ENCODE measurements around the gene MPDU1. TPM values are rescaled to one million over a fixed set of nuclear protein-coding genes. Genes with fewer than 3 reads are reported as not detected.

Gene MPDU1
- total and polyA plus RNA-seq, 2 of the 13 experiments (the other 11 are each of a cell fraction or from before 2014, with no cell fraction given) = 112 to 167 TPM

DNA sequence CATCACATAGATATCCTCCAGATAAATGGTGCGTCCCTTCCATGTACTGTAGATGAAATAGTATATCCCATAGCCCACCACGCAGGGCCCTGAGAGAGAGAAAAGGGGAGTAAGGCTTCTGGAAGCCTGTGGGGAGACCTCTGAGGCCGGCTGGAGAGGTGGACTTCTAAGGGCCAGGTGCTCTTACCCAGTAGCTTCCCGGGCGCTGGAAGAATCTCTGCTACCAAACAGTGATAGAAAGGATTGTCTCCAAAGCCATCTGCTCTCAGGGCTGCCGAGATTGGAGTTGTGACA lies 43.3 kb downstream of the MPDU1 start:
- 10% methylated on average over 6 of the region's 6 CpGs for WGBS (ENCODE audit: low lambda C conversion rate)
- in situ Hi-C loops (cut with HindIII; ENCODE audit: extremely low pct_ligation_motif_present, low pct_unique_long_range_greater_than_20kb) = no loop called here
- Histone ChIP-seq H3K27ac (ENCODE audit: extremely low read length, insufficient read depth, low read length) (peak overlapping the region; percentile 96), H2AFZ (ENCODE audit: low read length) (no peak overlapping the region), H3K36me3 (replicated peaks in 1 of 2; ENCODE audit: control insufficient read depth in 1 of 2, insufficient read depth in 2 of 2, low read length in 2 of 2) (no peaks in the 10 kb centered on the region), H3K79me2 (ENCODE audit: insufficient read depth, low read length) (peaks cover 15% of the 10 kb centered on the region), H3K9me3 (ENCODE audit: low read length) (no peaks in the 10 kb centered on the region), H3K4me2 (ENCODE audit: low read depth, low read length) (peak overlapping the region; percentile 90), H3K4me1 (ENCODE audit: insufficient read depth, low read length) (peaks cover 67% of the 10 kb centered on the region), H4K20me1 (ENCODE audit: insufficient read depth, low read length) (no peaks in the 10 kb centered on the region), H3K9ac (ENCODE audit: insufficient read depth, low read depth, low read length) (peak overlapping the region; percentile 92), H3K4me3 (replicated peaks in 1 of 3; ENCODE audit: insufficient read depth in 1 of 3, low read depth in 2 of 3, low read length in 3 of 3) (peak overlapping the region; percentile 82 to 92 (median 89)), H3K27me3 (ENCODE audit: control insufficient read depth in 1 of 2, insufficient read depth in 2 of 2, low read length in 2 of 2) (no peaks in the 10 kb centered on the region; a peak in 1 of 5 replicates)
- no peak for FAIRE-seq
- no peak for DNase-seq (ENCODE audit: low spot score)
- 0 out of 2 replicates have a peak, but pooled peaks have one; percentile 3 for TF ChIP-seq ARNT2 (CRISPR knock-in tag; IDR thresholded peaks at IDR 0.05; ENCODE audit: low read depth)
- TF ChIP-seq, protein P1, sequence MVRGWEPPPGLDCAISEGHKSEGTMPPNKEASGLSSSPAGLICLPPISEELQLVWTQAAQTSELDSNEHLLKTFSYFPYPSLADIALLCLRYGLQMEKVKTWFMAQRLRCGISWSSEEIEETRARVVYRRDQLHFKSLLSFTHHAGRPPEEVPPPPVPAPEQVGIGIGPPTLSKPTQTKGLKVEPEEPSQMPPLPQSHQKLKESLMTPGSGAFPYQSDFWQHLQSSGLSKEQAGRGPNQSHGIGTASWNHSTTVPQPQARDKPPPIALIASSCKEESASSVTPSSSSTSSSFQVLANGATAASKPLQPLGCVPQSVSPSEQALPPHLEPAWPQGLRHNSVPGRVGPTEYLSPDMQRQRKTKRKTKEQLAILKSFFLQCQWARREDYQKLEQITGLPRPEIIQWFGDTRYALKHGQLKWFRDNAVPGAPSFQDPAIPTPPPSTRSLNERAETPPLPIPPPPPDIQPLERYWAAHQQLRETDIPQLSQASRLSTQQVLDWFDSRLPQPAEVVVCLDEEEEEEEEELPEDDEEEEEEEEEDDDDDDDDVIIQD (CRISPR knock-in tag; IDR thresholded peaks at IDR 0.05; ENCODE audit: low read depth) = no peak
- ATAC-seq = no peak
- BruUV-seq (replicated peaks) = TSS peak; percentile 90
- CTCF ChIA-PET (ENCODE audit: low intra/inter-chr PET ratio, low total read pairs) = no interaction called here
- intact Hi-C loops (cut with micrococcal nuclease; ENCODE audit: unreplicated experiment) = no loop called here
- POLR2A ChIA-PET = interaction anchor here (1.0 to 3.2 kb wide), 13 partner anchors 9 to 368 kb away, joined by 3 to 63 read pairs (median 8); partner anchors contain the start of genes ATP1B2, FXR2, MPDU1 and TP53

- FAIRE-seq = peak; percentile 83
- no TSS peak for BruUV-seq (replicated peaks)
- TF ChIP-seq ZNF639 (CRISPR knock-in tag; conservative IDR thresholded peaks at IDR 0.05) (no peak), ZNF501 (CRISPR knock-in tag; IDR thresholded peaks at IDR 0.05) (peak; percentile 35; the same call in 1 of the 2 replicates), ZNF205 (CRISPR knock-in tag; IDR thresholded peaks at IDR 0.05) (0 out of 2 replicates have a peak, but pooled peaks have one; percentile 33), ZNF101 (CRISPR knock-in tag; IDR thresholded peaks at IDR 0.05; ENCODE audit: borderline replicate concordance, low read depth) (no peak), POGZ (CRISPR knock-in tag; IDR thresholded peaks at IDR 0.05) (peak; percentile 62; the same call in 1 of the 2 replicates), SPEN (CRISPR knock-in tag; IDR thresholded peaks at IDR 0.05; ENCODE audit: low read depth) (peak; percentile 88), PCBP2 (optimal IDR thresholded peaks at IDR 0.05; ENCODE audit: low read depth, low read length, poor library complexity, severe bottlenecking) (no peak), CENPX (CRISPR knock-in tag; IDR thresholded peaks at IDR 0.05) (no peak), KDM2A (CRISPR knock-in tag; IDR thresholded peaks at IDR 0.05; ENCODE audit: borderline replicate concordance, low read depth) (peak; percentile 78; the same call in 1 of the 2 replicates), KDM5A (IDR thresholded peaks at IDR 0.05; ENCODE audit: borderline replicate concordance, low read length) (no peak; the same call in 1 of the 2 replicates), ZNF446 (CRISPR knock-in tag; IDR thresholded peaks at IDR 0.05) (no peak)
- TF ChIP-seq, protein P2, sequence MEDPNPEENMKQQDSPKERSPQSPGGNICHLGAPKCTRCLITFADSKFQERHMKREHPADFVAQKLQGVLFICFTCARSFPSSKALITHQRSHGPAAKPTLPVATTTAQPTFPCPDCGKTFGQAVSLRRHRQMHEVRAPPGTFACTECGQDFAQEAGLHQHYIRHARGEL (CRISPR knock-in tag; IDR thresholded peaks at IDR 0.05) = no peak
Observed at GRCh38 chr17:7627250-7628121, 43.8 kb downstream of the MPDU1 start, which contains the start of gene SAT2. TSS of gene SAT2 (minus strand) at chr17:7627821. CDS start at chr17:7627635, 186 bp downstream.

More at GRCh38 chr17:7627250-7628121, 43.8 kb downstream of the MPDU1 start, which contains the start of gene SAT2:
- Histone ChIP-seq H2AFZ (ENCODE audit: low read length) (no peak within 1 kb of the TSS), H3K36me3 (replicated peaks in 1 of 2; ENCODE audit: control insufficient read depth in 1 of 2, insufficient read depth in 2 of 2, low read length in 2 of 2) (no peaks in the 10 kb centered on the region), H3K9ac (ENCODE audit: insufficient read depth, low read depth, low read length) (peak within 1 kb of the TSS; percentile 92), H3K27me3 (ENCODE audit: control insufficient read depth in 1 of 2, insufficient read depth in 2 of 2, low read length in 2 of 2) (no peaks in the 10 kb centered on the region; a peak in 1 of 5 replicates), H4K20me1 (ENCODE audit: insufficient read depth, low read length) (no peaks in the 10 kb centered on the region), H3K4me1 (ENCODE audit: insufficient read depth, low read length) (peaks cover 73% of the 10 kb centered on the region), H3K4me3 (replicated peaks in 1 of 3; ENCODE audit: insufficient read depth in 1 of 3, low read depth in 2 of 3, low read length in 3 of 3) (peak within 1 kb of the TSS; percentile 82 to 92 (median 89)), H3K9me3 (ENCODE audit: low read length) (no peaks in the 10 kb centered on the region), H3K27ac (ENCODE audit: extremely low read length, insufficient read depth, low read length) (peak within 1 kb of the TSS; percentile 96), H3K4me2 (ENCODE audit: low read depth, low read length) (peak within 1 kb of the TSS; percentile 90), H3K79me2 (ENCODE audit: insufficient read depth, low read length) (peaks cover 15% of the 10 kb centered on the region)
- POLR2A ChIA-PET = interaction anchor here (0.7 to 3.2 kb wide), 26 partner anchors 9 to 592 kb away, joined by 3 to 63 read pairs (median 5); partner anchors contain the start of genes ATP1B2, CD68, FXR2 and MPDU1
- ATAC-seq (peak; percentile 85), DNase-seq (ENCODE audit: low spot score) (peak; percentile 95)
- intact Hi-C loops (cut with micrococcal nuclease; ENCODE audit: unreplicated experiment) (no loop called here), in situ Hi-C loops (cut with HindIII; ENCODE audit: extremely low pct_ligation_motif_present, low pct_unique_long_range_greater_than_20kb) (no loop called here)
- WGBS (ENCODE audit: low lambda C conversion rate) = under 1% methylated on average over 27 of the region's 54 CpGs
- CTCF ChIA-PET (ENCODE audit: low intra/inter-chr PET ratio, low total read pairs) = no interaction called here

Data from HepG2 (cell line).